HG03439 (cell line): ENCODE data around the gene IQGAP1.
"Not testable (repeated sequence)": the region's sequence is repeated elsewhere in the genome, so short reads cannot be mapped to it uniquely, and the experiment has no call there.

Source experiments
- ATAC-seq: cut with Tn5 transposase; IDR thresholded peaks from one replicate; pipeline ENCODE4 v1.9.1; 2021; ENCODE audit warnings: mild to moderate bottlenecking, moderate library complexity; ENCODE audit not compliant: unreplicated experiment

IQGAP1 gene

GRCh38 chr15:90387534-90388461, at the start of gene IQGAP1:
TSS of gene IQGAP1 (plus strand) at chr15:90388242. CDS start at chr15:90388342, 100 bp downstream.
- peak; percentile 91 for ATAC-seq

- no peak for ATAC-seq
Measured at GRCh38 chr15:90338532-90338931, 49.5 kb upstream of the IQGAP1 start.

- ATAC-seq = no peak
Measured at GRCh38 chr15:90340345-90340744, 47.7 kb upstream of the IQGAP1 start.

- ATAC-seq = no peak
Measured at GRCh38 chr15:90343302-90343790, 44.7 kb upstream of the IQGAP1 start.

GRCh38 chr15:90344662-90345061, 43.4 kb upstream of the IQGAP1 start:
- no peak for ATAC-seq

GRCh38 chr15:90345857-90346256, 42.2 kb upstream of the IQGAP1 start:
- no peak for ATAC-seq

- ATAC-seq = not testable (repeated sequence)
Measured at GRCh38 chr15:90347431-90348065, 40.5 kb upstream of the IQGAP1 start.

GRCh38 chr15:90348456-90348855, 39.6 kb upstream of the IQGAP1 start:
- no peak for ATAC-seq

- no peak for ATAC-seq
Measured at GRCh38 chr15:90349072-90349471, 39.0 kb upstream of the IQGAP1 start.

GRCh38 chr15:90349821-90350220, 38.2 kb upstream of the IQGAP1 start:
- no peak for ATAC-seq

- ATAC-seq = no peak
Measured at GRCh38 chr15:90351479-90352106, 36.4 kb upstream of the IQGAP1 start.

- peak; percentile 97 for ATAC-seq
Measured at GRCh38 chr15:90352107-90352893, 35.7 kb upstream of the IQGAP1 start, which contains the start of gene ZNF774. TSS of gene ZNF774 (plus strand) at chr15:90352284. CDS start at chr15:90354661, 2,377 bp downstream.

- no peak for ATAC-seq
Measured at GRCh38 chr15:90354986-90355385, 33.1 kb upstream of the IQGAP1 start.

- no peak for ATAC-seq
Measured at GRCh38 chr15:90358124-90359033, 29.7 kb upstream of the IQGAP1 start.

- no peak for ATAC-seq
Measured at GRCh38 chr15:90360746-90361145, 27.3 kb upstream of the IQGAP1 start.

- no peak for ATAC-seq
Measured at GRCh38 chr15:90362936-90363212, 25.2 kb upstream of the IQGAP1 start.

GRCh38 chr15:90364251-90364650, 23.8 kb upstream of the IQGAP1 start:
- ATAC-seq = no peak

GRCh38 chr15:90365414-90366055, 22.5 kb upstream of the IQGAP1 start:
- no peak for ATAC-seq

- ATAC-seq = no peak
Measured at GRCh38 chr15:90367576-90367975, 20.5 kb upstream of the IQGAP1 start.
